CD4-positive, alpha-beta T cell treated with Interferon gamma for 1 hour (primary cell): Measurements from ENCODE around the gene TOM1L2.

Experiments used
- DNase-seq: peaks from one replicate; pipeline ENCODE4 v3.0.0-alpha.2; 2020

The TOM1L2 gene

GRCh38 chr17:17798010-17798556 is 174.1 kb downstream of the TOM1L2 start:
- DNase-seq, result no peak

GRCh38 chr17:17797119-17797809 is 174.9 kb downstream of the TOM1L2 start:
- DNase-seq, result no peak

GRCh38 chr17:17796787-17797061 is 175.5 kb downstream of the TOM1L2 start:
- no peak for DNase-seq

- no peak for DNase-seq
Measured at GRCh38 chr17:17795946-17796786, 176.0 kb downstream of the TOM1L2 start.

GRCh38 chr17:17795296-17795695 is 176.9 kb downstream of the TOM1L2 start:
- no peak for DNase-seq

GRCh38 chr17:17794382-17794781 is 177.8 kb downstream of the TOM1L2 start:
- no peak for DNase-seq
